HG03175 (cell line): ENCODE data around the gene OR4F17.
"Not testable (repeated sequence)": the region's sequence is repeated elsewhere in the genome, so short reads cannot be mapped to it uniquely, and the experiment has no call there.

Source experiments
- ATAC-seq: cut with Tn5 transposase; IDR thresholded peaks from one replicate; pipeline ENCODE4 v1.9.1; 2021; ENCODE audit warnings: mild to moderate bottlenecking, moderate library complexity; ENCODE audit not compliant: unreplicated experiment

The OR4F17 gene

GRCh38 chr19:106804-107203 lies at the start of gene OR4F17:
TSS of gene OR4F17 (plus strand) at chr19:107104. CDS start at chr19:110679, 3,575 bp downstream.
- ATAC-seq: not testable (repeated sequence)

DNA sequence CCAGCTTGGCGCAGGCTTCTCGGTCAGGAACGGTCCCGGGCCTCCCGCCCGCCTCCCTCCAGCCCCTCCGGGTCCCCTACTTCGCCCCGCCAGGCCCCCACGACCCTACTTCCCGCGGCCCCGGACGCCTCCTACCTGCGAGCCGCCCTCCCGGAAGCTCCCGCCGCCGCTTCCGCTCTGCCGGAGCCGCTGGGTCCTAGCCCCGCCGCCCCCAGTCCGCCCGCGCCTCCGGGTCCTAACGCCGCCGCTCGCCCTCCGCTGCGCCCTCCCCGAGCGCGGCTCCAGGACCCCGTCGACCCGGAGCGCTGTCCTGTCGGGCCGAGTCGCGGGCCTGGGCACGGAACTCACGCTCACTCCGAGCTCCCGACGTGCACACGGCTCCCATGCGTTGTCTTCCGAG lies 36.1 kb upstream of the OR4F17 start:
- not testable (repeated sequence) for ATAC-seq

DNA sequence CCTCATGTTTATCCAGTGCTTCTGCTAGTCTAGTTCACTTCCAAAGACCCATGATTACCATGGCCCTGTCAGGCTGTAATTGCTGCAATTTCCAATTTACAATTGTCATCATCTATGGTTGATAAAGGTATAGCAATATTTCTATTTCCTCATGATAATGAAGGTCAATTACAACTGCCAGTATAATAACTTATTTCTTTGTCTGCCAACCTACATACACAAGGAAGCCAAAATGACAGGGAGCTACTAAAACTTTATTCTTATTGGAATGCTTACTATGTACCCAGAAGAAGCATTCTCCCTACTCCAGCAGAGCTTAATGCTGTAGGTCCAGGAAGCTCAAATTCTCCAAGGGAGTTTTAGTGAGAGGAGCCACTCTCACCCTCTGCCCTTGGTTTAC lies 24.0 kb upstream of the OR4F17 start:
- ATAC-seq: not testable (repeated sequence)

DNA sequence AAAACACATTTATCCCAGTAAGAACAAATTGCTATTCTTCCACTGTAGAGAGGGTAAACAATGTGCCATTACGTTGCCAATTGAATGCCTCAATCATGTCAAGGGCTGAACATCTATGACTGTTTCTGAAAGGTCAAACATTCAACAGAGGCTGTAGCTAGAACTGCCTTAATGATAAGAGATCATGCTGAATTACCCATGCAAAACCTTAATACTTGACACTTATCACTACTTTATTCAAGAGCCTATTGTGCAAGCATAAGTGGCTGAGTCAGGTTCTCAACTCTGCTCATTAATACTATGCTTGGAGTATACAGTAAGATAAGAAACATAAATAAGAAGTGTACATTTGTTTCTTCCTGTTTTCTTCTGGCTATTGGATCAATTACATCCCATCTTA lies 23.3 kb upstream of the OR4F17 start:
- not testable (repeated sequence) for ATAC-seq

DNA sequence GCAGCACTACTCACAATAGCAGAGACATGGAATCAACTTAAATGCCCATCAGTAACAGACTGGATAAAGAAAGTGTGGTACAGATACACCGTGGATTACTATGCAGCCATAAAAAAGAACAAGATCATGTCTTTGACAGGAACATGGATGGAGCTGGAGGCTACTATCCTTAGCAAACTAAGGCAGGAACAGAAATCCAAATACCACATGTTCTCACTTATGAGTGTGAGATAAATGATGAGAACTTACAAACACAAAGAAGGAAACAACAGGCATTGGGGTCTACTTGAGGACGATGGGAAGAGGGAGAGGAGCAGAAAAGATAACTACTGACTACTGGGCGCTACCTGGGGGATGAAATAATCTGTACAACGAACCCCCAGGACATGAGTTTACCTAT lies 16.2 kb upstream of the OR4F17 start:
- ATAC-seq: not testable (repeated sequence)

DNA sequence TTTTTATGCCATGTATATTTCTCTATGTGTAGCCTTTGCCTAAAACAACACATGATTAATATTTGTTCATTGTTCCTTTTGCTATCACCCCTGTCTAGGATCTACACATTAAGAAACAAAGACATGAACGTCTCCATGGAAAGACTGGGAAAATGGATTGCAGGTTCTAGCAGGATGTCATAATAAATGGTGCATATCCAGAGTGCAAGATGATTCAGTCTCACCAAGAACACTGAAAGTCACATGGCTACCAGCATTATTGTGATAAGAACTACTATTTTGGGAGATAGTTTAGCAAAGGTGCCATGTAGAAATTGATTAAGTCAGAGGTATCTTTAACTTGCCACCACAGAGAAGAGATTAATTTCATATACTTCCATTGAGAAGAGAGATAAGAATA lies 12.1 kb upstream of the OR4F17 start:
- ATAC-seq: not testable (repeated sequence)

DNA sequence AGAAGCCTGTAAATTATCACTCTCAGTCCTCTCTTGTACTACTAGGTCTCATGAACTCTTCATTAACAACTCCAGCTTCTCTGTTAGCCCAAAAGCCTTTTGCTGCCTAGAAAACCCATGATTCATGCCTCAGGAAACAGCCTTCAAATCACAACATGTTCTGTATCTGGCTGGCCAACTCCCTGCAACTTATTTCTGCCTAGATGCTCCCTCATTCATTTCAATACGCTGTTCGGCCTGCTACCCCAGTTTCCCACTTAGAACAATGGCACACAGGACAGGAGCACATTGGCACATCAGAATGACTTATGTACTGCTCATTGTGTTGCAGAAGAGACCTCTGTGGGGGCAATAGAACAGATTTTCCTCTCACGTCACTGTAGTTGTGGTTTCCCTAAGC lies 9.3 kb upstream of the OR4F17 start:
- not testable (repeated sequence) for ATAC-seq

DNA sequence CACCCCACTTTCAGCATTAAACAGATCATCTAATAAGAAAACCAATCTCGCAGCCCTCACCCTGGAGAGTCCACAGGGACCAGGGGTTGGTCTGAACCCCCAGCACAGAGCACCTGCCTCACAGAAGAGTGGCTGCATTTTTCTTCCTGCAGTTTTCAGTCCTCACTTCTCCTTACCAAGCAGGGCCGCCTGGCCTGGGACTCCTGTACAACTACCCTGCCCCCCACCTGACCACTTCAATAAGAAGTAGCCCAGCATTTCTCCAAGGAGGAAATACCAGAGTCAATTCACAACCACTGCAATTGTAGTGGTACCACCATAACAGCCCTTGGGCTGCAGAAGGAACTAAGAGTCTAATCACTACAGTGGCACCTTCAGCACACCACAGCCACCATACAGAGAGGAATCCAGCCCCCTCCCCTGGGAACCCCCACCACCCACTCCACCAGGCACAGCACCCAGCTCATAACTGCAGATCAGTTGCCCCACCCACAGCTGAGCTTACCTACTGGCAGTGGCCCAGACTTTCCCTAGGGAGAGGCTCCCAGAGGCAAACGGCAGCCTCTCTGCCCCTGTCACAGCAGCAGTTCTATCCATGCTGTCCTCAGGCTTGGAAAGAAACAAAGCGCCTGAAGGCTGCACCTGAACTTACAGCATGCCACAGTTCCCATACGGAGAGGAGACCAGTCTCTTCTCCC lies 13.7 kb downstream of the OR4F17 start:
- not testable (repeated sequence) for ATAC-seq
